ENCODE measurements around the gene CD226. TPM values are rescaled to one million over a fixed set of nuclear protein-coding genes. Genes with fewer than 3 reads are reported as not detected.

CD226 gene
- total RNA-seq, 1 donor from 2014 or later, result 0.92 TPM

GRCh38 chr18:69819460-69819859 lies 128.2 kb downstream of the CD226 start:
- no peaks in the 10 kb centered on the region for H3K4me1 Mint-ChIP-seq (ENCODE audit: unreplicated experiment)
- H3K36me3 Mint-ChIP-seq, result no peaks in the 10 kb centered on the region
- DNase-seq (ENCODE audit: extremely low spot score, unreplicated experiment), result no peak
- TF ChIP-seq CTCF (conservative IDR thresholded peaks at IDR 0.05), result no peak
- no peaks in the 10 kb centered on the region for H3K27me3 Mint-ChIP-seq
- no peak overlapping the region for H3K4me3 Mint-ChIP-seq
- no peaks in the 10 kb centered on the region for H3K9me3 Mint-ChIP-seq
- H3K27ac Mint-ChIP-seq, result no peak overlapping the region

- no peak for DNase-seq (ENCODE audit: extremely low spot score, unreplicated experiment)
- no peak for TF ChIP-seq CTCF (conservative IDR thresholded peaks at IDR 0.05)
- no peaks in the 10 kb centered on the region for H3K9me3 Mint-ChIP-seq
- no peaks in the 10 kb centered on the region for H3K4me1 Mint-ChIP-seq (ENCODE audit: unreplicated experiment)
- H3K36me3 Mint-ChIP-seq, result no peaks in the 10 kb centered on the region
- H3K4me3 Mint-ChIP-seq, result no peak overlapping the region
- no peaks in the 10 kb centered on the region for H3K27me3 Mint-ChIP-seq
- H3K27ac Mint-ChIP-seq, result no peak overlapping the region
Observed at GRCh38 chr18:69817335-69817940, 130.2 kb downstream of the CD226 start.

- peaks cover 3% of the 10 kb centered on the region for H3K9me3 Mint-ChIP-seq
- H3K27me3 Mint-ChIP-seq, result no peaks in the 10 kb centered on the region
- no peaks in the 10 kb centered on the region for H3K36me3 Mint-ChIP-seq
- TF ChIP-seq CTCF (conservative IDR thresholded peaks at IDR 0.05), result no peak
- no peaks in the 10 kb centered on the region for H3K4me1 Mint-ChIP-seq (ENCODE audit: unreplicated experiment)
- no peak for DNase-seq (ENCODE audit: extremely low spot score, unreplicated experiment)
- H3K4me3 Mint-ChIP-seq, result no peak overlapping the region
- H3K27ac Mint-ChIP-seq, result no peak overlapping the region
Observed at GRCh38 chr18:69814861-69815385, 132.8 kb downstream of the CD226 start.

GRCh38 chr18:69813559-69813958 lies 134.1 kb downstream of the CD226 start:
- Mint-ChIP-seq H3K27me3 (no peaks in the 10 kb centered on the region), H3K9me3 (peaks cover 3% of the 10 kb centered on the region), H3K4me1 (ENCODE audit: unreplicated experiment) (no peaks in the 10 kb centered on the region), H3K4me3 (no peak overlapping the region), H3K36me3 (no peaks in the 10 kb centered on the region), H3K27ac (no peak overlapping the region)
- no peak for DNase-seq (ENCODE audit: extremely low spot score, unreplicated experiment)
- no peak for TF ChIP-seq CTCF (conservative IDR thresholded peaks at IDR 0.05)

GRCh38 chr18:69808399-69808798 lies 139.3 kb downstream of the CD226 start:
- H3K27ac Mint-ChIP-seq, result no peak overlapping the region
- no peaks in the 10 kb centered on the region for H3K27me3 Mint-ChIP-seq
- TF ChIP-seq CTCF (conservative IDR thresholded peaks at IDR 0.05), result no peak
- peaks cover 3% of the 10 kb centered on the region for H3K9me3 Mint-ChIP-seq
- H3K4me1 Mint-ChIP-seq (ENCODE audit: unreplicated experiment), result no peaks in the 10 kb centered on the region
- no peaks in the 10 kb centered on the region for H3K36me3 Mint-ChIP-seq
- DNase-seq (ENCODE audit: extremely low spot score, unreplicated experiment), result no peak
- H3K4me3 Mint-ChIP-seq, result no peak overlapping the region
